Nephron progenitor cell (in vitro differentiated cells): ENCODE measurements around the gene LRIG3.

Experiments
- DNase-seq: peaks from one replicate; pipeline ENCODE4 v3.0.0; 2021
- H3K27ac Mint-ChIP-seq: 2 replicates; pipeline ENCODE4 v1.8.0; 2021; ENCODE audit warnings: mild to moderate bottlenecking, moderate library complexity, mixed read lengths
- H3K27me3 Mint-ChIP-seq: 2 replicates; pipeline ENCODE4 v1.8.0; 2021; ENCODE audit warnings: mild to moderate bottlenecking, low read depth, mixed read lengths; ENCODE audit not compliant: poor library complexity
- H3K36me3 Mint-ChIP-seq: 2 replicates; pipeline ENCODE4 v1.8.0; 2021; ENCODE audit warnings: low read depth, mixed read lengths
- H3K4me1 Mint-ChIP-seq: 2 replicates; pipeline ENCODE4 v1.8.0; 2021; ENCODE audit warnings: mixed read lengths
- H3K4me3 Mint-ChIP-seq: 2 replicates; pipeline ENCODE4 v1.8.0; 2021; ENCODE audit warnings: mild to moderate bottlenecking, moderate library complexity, mixed read lengths
- H3K9me3 Mint-ChIP-seq: 2 replicates; pipeline ENCODE4 v1.8.0; 2021; ENCODE audit warnings: mild to moderate bottlenecking, moderate library complexity, mixed read lengths
- TF ChIP-seq, protein P1 (sequence below): fragments of 200-600 bp; sonication (generic); IDR thresholded peaks from 2 replicates; pipeline ENCODE4 v1.5.0; 2021; ENCODE audit warnings: antibody characterized with exemption

Gene LRIG3

DNA sequence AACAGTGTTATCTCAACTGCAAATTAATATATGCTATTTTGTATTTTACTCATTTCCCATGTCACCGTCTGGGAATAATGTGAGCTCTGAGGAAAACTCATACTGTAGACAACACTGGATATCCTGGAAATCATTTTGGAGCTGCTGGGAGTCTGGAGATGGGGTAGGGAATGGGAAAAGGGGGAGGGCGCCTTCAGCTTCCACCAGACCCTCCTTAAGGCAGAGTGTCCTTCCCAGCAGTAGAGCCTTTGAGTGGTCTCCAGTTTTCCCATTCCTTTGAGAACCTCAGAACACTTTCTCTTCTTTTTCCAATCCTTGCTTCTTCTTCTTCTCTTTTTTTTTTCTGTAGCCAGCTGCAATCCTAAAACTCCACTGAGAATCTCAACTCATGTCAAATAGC is 5.4 kb upstream of the LRIG3 start:
- H3K4me1 Mint-ChIP-seq, result peaks cover 55% of the 10 kb centered on the region
- DNase-seq, result no peak
- peaks cover 9% of the 10 kb centered on the region for H3K9me3 Mint-ChIP-seq
- H3K27me3 Mint-ChIP-seq, result no peaks in the 10 kb centered on the region
- peaks cover 10% of the 10 kb centered on the region for H3K36me3 Mint-ChIP-seq
- TF ChIP-seq, protein P1, sequence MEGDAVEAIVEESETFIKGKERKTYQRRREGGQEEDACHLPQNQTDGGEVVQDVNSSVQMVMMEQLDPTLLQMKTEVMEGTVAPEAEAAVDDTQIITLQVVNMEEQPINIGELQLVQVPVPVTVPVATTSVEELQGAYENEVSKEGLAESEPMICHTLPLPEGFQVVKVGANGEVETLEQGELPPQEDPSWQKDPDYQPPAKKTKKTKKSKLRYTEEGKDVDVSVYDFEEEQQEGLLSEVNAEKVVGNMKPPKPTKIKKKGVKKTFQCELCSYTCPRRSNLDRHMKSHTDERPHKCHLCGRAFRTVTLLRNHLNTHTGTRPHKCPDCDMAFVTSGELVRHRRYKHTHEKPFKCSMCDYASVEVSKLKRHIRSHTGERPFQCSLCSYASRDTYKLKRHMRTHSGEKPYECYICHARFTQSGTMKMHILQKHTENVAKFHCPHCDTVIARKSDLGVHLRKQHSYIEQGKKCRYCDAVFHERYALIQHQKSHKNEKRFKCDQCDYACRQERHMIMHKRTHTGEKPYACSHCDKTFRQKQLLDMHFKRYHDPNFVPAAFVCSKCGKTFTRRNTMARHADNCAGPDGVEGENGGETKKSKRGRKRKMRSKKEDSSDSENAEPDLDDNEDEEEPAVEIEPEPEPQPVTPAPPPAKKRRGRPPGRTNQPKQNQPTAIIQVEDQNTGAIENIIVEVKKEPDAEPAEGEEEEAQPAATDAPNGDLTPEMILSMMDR, result no peak
- H3K27ac Mint-ChIP-seq, result no peak overlapping the region
- H3K4me3 Mint-ChIP-seq, result no peak overlapping the region

DNA sequence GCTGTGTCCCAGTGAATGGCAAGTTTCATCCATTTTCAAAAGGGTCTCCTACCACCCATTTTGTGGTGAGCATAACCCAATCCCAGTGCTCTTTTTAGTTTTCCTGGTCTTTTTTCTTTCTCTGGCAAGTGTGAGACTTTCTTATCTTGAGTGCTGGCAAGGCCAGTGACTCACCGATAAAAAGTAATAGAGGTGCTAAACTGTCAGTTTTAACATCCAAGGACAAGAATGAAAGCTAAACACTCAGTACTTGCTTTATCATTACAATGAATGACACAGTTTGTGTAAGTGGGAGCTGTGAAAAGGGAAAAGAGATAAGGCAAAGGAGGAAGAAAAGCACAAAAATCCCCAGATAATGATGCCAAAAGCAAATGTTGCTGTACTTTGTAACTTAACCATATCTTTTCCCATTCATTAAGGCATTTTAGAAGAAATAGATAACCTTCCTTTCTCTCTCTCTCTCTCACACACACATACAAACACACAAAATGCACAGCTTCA is 4.9 kb upstream of the LRIG3 start:
- peaks cover 59% of the 10 kb centered on the region for H3K4me1 Mint-ChIP-seq
- H3K4me3 Mint-ChIP-seq, result no peak overlapping the region

DNA sequence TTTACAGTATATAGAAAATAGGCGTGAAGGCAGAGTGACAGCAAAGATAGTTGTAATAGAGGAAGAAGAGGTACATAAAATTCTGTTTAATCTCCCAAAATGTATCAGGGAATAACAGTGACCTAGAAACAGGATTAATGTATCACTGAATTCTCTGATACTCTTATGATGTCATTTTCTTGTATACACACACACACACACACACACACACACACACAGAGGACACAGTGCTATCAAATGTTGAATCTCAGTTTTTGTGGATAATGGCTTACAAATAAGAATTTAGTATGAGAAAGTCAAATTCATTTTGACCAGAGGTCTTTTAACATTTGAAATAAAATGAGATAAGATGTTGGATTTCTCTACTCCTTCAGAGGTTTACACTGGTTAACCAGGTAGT is 4.3 kb upstream of the LRIG3 start:
- peaks cover 59% of the 10 kb centered on the region for H3K4me1 Mint-ChIP-seq
- TF ChIP-seq, protein P1, result no peak
- peaks cover 10% of the 10 kb centered on the region for H3K36me3 Mint-ChIP-seq
- H3K9me3 Mint-ChIP-seq, result peaks cover 9% of the 10 kb centered on the region
- no peak for DNase-seq
- no peaks in the 10 kb centered on the region for H3K27me3 Mint-ChIP-seq
- no peak overlapping the region for H3K27ac Mint-ChIP-seq
- H3K4me3 Mint-ChIP-seq, result no peak overlapping the region

More for the DNA sequence above, 4.9 kb upstream of the LRIG3 start:
- TF ChIP-seq, protein P1, result no peak
- H3K27me3 Mint-ChIP-seq, result no peaks in the 10 kb centered on the region
- H3K27ac Mint-ChIP-seq, result no peak overlapping the region
- H3K9me3 Mint-ChIP-seq, result peaks cover 9% of the 10 kb centered on the region
- peaks cover 10% of the 10 kb centered on the region for H3K36me3 Mint-ChIP-seq
- DNase-seq, result no peak

DNA sequence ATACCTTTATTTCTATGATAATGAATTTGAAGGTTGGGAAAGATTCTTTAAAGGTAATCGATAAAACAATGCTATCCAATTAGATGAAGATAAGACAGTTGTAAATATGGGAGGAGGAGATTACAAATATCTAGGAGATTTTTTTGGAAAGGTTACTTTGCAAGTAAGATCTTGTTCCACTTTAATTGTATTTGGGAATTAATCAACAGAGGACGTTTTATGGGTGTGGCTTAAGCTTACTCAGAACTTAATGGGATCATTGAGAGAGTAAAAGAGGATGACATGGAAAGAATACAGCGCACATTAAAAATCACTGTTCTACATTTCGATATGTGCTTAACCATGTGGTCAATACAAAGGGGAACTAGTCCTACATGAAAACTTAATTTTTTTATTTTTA is 3.5 kb upstream of the LRIG3 start:
- no peak overlapping the region for H3K4me3 Mint-ChIP-seq
- TF ChIP-seq, protein P1, result no peak
- H3K27me3 Mint-ChIP-seq, result no peaks in the 10 kb centered on the region
- H3K36me3 Mint-ChIP-seq, result peaks cover 10% of the 10 kb centered on the region
- no peak for DNase-seq
- peaks cover 59% of the 10 kb centered on the region for H3K4me1 Mint-ChIP-seq
- H3K27ac Mint-ChIP-seq, result no peak overlapping the region
- peaks cover 9% of the 10 kb centered on the region for H3K9me3 Mint-ChIP-seq

DNA sequence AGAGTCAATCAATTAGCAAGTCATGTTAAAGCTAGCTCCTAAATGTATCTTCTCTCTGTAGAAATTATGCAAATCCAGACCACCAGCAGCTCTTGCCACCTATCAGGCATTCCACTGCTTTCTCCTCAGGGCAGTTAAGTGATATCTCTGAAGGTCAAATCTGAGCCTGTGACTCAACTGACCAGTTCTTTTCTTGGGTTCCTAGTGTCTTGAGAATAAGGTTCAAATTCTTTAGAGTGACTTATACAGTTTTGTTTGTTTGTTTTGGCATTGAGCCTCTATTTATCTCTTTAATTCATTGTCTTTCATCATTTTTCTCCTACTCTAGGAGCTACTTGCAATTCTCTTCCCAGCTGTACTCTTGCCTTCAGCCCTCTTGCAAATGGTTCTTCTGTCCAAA is 2.5 kb upstream of the LRIG3 start:
- no peaks in the 10 kb centered on the region for H3K27me3 Mint-ChIP-seq
- peaks cover 59% of the 10 kb centered on the region for H3K4me1 Mint-ChIP-seq
- no peak overlapping the region for H3K4me3 Mint-ChIP-seq
- H3K36me3 Mint-ChIP-seq, result peaks cover 10% of the 10 kb centered on the region
- no peak overlapping the region for H3K27ac Mint-ChIP-seq
- peaks cover 9% of the 10 kb centered on the region for H3K9me3 Mint-ChIP-seq
- no peak for DNase-seq
- TF ChIP-seq, protein P1, result no peak
